Measurements from ENCODE around the gene SLC6A6.

Gene SLC6A6

GRCh38 chr3:14537590-14538450 lies 135.4 kb downstream of the SLC6A6 start:
- H3K9me3 ChIP-seq (replicated peaks; ENCODE audit: insufficient read depth, low read length), result no peaks in the 10 kb centered on the region
- DNase-seq, result no peak

GRCh38 chr3:14538451-14539088 lies 136.2 kb downstream of the SLC6A6 start:
- Histone ChIP-seq H3K9ac (ENCODE audit: low read length) (no peak overlapping the region), H3K4me1 (ENCODE audit: low read length) (no peaks in the 10 kb centered on the region), H3F3A (ENCODE audit: insufficient read depth, low read length) (no peaks in the 10 kb centered on the region), H4K20me1 (ENCODE audit: insufficient read depth, low read length) (no peaks in the 10 kb centered on the region), H3K27me3 (replicated peaks; ENCODE audit: insufficient read depth, low read length) (peaks cover 50% of the 10 kb centered on the region), H3K9me2 (replicated peaks; ENCODE audit: insufficient read depth, low read length) (no peaks in the 10 kb centered on the region), H3K9me3 (replicated peaks; ENCODE audit: insufficient read depth, low read length) (no peaks in the 10 kb centered on the region), H2AFZ (ENCODE audit: low read length) (no peak overlapping the region), H3K27ac (ENCODE audit: low read length) (no peak overlapping the region), H3K36me3 (replicated peaks; ENCODE audit: insufficient read depth, low read length) (no peaks in the 10 kb centered on the region), H3K4me2 (ENCODE audit: low read depth, low read length) (no peak overlapping the region), H3K79me2 (ENCODE audit: low read length) (no peaks in the 10 kb centered on the region), H3K4me3 (ENCODE audit: low read length) (no peak overlapping the region)
- no peak for TF ChIP-seq EZH2phosphoT487 (IDR thresholded peaks at IDR 0.05; ENCODE audit: low read length)
- no peak for DNase-seq

More at GRCh38 chr3:14537590-14538450, 135.4 kb downstream of the SLC6A6 start:
- H3K27ac ChIP-seq (ENCODE audit: low read length), result no peak overlapping the region
- H2AFZ ChIP-seq (ENCODE audit: low read length), result no peak overlapping the region
- H3K9me2 ChIP-seq (replicated peaks; ENCODE audit: insufficient read depth, low read length), result no peaks in the 10 kb centered on the region
- peaks cover 43% of the 10 kb centered on the region for H3K27me3 ChIP-seq (replicated peaks; ENCODE audit: insufficient read depth, low read length)
- no peaks in the 10 kb centered on the region for H4K20me1 ChIP-seq (ENCODE audit: insufficient read depth, low read length)
- H3K4me2 ChIP-seq (ENCODE audit: low read depth, low read length), result no peak overlapping the region
- no peaks in the 10 kb centered on the region for H3K36me3 ChIP-seq (replicated peaks; ENCODE audit: insufficient read depth, low read length)
- TF ChIP-seq EZH2 (optimal IDR thresholded peaks at IDR 0.05; ENCODE audit: low read depth, low read length) (no peak), CTCF (IDR thresholded peaks at IDR 0.05; ENCODE audit: low read length) (no peak), EZH2phosphoT487 (IDR thresholded peaks at IDR 0.05; ENCODE audit: low read length) (no peak)
- H3K4me3 ChIP-seq (ENCODE audit: low read length), result no peak overlapping the region
- H3K79me2 ChIP-seq (ENCODE audit: low read length), result no peaks in the 10 kb centered on the region
- H3F3A ChIP-seq (ENCODE audit: insufficient read depth, low read length), result no peaks in the 10 kb centered on the region
- H3K4me1 ChIP-seq (ENCODE audit: low read length), result no peaks in the 10 kb centered on the region
- H3K9ac ChIP-seq (ENCODE audit: low read length), result no peak overlapping the region
